BJ (cell line): ENCODE data around the gene RPS6KA2. TPM values are rescaled to one million over a fixed set of nuclear protein-coding genes. Genes with fewer than 3 reads are reported as not detected.

Source experiments
- CTCF ChIA-PET: fragments of 350-600 bp; formaldehyde crosslinking; extraction: SDS; loops from one replicate; lab custom pipeline; 2021; ENCODE audit warnings: antibody characterized with exemption, inconsistent platforms; lab: Yijun Ruan, JAX
- POLR2A ChIA-PET: fragments of 300-600 bp; sonication (Branson Sonifier 250); formaldehyde crosslinking; extraction: SDS; loops from one replicate; lab custom pipeline; 2021; ENCODE audit warnings: antibody characterized with exemption; lab: Charles Lee
- DNase-seq: peaks from one replicate; pipeline ENCODE4 v3.0.0-alpha.2; 2011; ENCODE audit warnings: low read depth
- H3K27me3 ChIP-seq: 2 replicates; pipeline ENCODE4 v1.6.0; 2011; ENCODE audit warnings: low read length; ENCODE audit not compliant: control insufficient read depth, insufficient read depth
- H3K36me3 ChIP-seq: 2 replicates; pipeline ENCODE4 v1.5.1; 2011; ENCODE audit warnings: low read length; ENCODE audit not compliant: control insufficient read depth, insufficient read depth
- H3K4me3 ChIP-seq: 2 replicates; pipeline ENCODE4 v1.5.1; 2011; ENCODE audit warnings: low read depth, mild to moderate bottlenecking, control low read depth, low read length
- CTCF ChIP-seq: IDR thresholded peaks from 2 replicates; pipeline ENCODE4 v1.5.1; 2011; ENCODE audit warnings: low read depth, mild to moderate bottlenecking, control low read depth, inconsistent platforms, low read length, moderate library complexity; ENCODE audit not compliant: insufficient read depth
- polyA plus RNA-seq: library from polyadenylated mRNA; depleted of rRNA; stranded (reverse); fragments of >200 nt; gene quantifications from 2 replicates; pipeline ENCODE4 v1.2.3, GENCODE V29; 2011

RPS6KA2 gene
- polyA plus RNA-seq, 1 experiment = 80.8 TPM

GRCh38 chr6:166626177-166627032 is 646 bp downstream of the RPS6KA2 start:
- H3K4me3 ChIP-seq = peak overlapping the region; percentile 73
- no peak for DNase-seq
- TF ChIP-seq CTCF = no peak
- CTCF ChIA-PET = interaction anchor here (1.0 to 1.5 kb wide), 3 partner anchors 29 to 137 kb away, joined by 4 to 6 read pairs (median 4); no protein-coding TSS in a partner anchor
- no peaks in the 10 kb centered on the region for H3K36me3 ChIP-seq
- H3K27me3 ChIP-seq = no peaks in the 10 kb centered on the region
- POLR2A ChIA-PET = no interaction called here

- H3K4me3 ChIP-seq = no peak overlapping the region; the same call in 1 of the 2 replicates
- no peak for DNase-seq
- no peaks in the 10 kb centered on the region for H3K27me3 ChIP-seq
- CTCF ChIA-PET = no interaction called here
- POLR2A ChIA-PET = no interaction called here
- TF ChIP-seq CTCF = no peak
- H3K36me3 ChIP-seq = no peaks in the 10 kb centered on the region
Observed at GRCh38 chr6:166625356-166625755, 1.7 kb downstream of the RPS6KA2 start.

DNA sequence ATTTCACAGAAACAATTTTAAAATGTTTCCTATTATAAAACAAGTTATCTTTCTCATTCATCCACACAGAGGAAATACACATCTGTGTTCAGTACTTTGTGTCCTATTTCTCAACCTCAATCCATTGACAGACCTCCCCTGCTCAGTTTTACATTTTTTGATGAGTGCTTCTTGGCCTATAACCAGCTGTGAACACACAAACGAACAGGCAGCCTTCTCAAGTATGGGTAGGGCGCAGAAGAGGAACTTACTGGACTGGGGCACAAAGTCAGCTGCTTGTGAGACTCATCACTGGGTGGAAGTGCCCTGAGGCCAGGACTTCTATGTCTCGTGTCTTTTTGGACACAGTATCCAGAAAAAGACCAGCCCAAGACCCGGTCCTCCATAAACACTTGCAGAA is 2.8 kb downstream of the RPS6KA2 start:
- no peaks in the 10 kb centered on the region for H3K27me3 ChIP-seq
- TF ChIP-seq CTCF = no peak
- POLR2A ChIA-PET = no interaction called here

DNA sequence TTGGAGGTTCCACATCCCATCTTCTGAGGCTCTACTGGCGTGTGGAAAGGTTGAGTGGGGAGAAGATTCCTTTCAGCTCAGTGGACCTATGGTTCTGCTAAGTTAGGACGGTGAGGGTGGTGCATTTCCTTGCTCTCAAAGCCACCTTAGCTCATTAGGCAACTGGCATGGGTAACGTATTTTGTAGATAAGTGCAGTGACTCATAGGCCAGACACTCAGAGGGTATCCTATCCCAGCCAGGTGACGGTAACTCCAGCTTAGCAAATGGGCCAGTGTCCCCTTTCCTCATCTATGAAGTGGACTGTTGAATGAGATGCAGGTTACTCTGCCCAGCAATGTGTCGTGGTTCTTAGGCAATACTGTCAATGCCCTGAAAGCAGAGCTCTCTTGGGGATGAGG is 3.7 kb downstream of the RPS6KA2 start:
- Histone ChIP-seq H3K4me3 (no peak overlapping the region), H3K36me3 (peaks cover 1% of the 10 kb centered on the region; the same call in 1 of the 2 replicates), H3K27me3 (no peaks in the 10 kb centered on the region)
- DNase-seq = no peak
- no peak for TF ChIP-seq CTCF
- ChIA-PET POLR2A (no interaction called here), CTCF (interaction anchor here (1.2 kb wide), 1 partner anchor 108 kb away, joined by 3 read pairs; no protein-coding TSS in a partner anchor)

More for the DNA sequence above, 2.8 kb downstream of the RPS6KA2 start:
- CTCF ChIA-PET = no interaction called here
- Histone ChIP-seq H3K4me3 (no peak overlapping the region), H3K36me3 (no peaks in the 10 kb centered on the region)
- peak; percentile 51 for DNase-seq

GRCh38 chr6:166621114-166621540 is 5.9 kb downstream of the RPS6KA2 start:
- CTCF ChIA-PET = interaction anchor here (0.6 to 1.5 kb wide), 3 partner anchors 20 to 106 kb away, joined by 3 to 4 read pairs (median 4); no protein-coding TSS in a partner anchor
- H3K27me3 ChIP-seq = no peaks in the 10 kb centered on the region
- peaks cover 2% of the 10 kb centered on the region; the same call in 1 of the 2 replicates for H3K36me3 ChIP-seq
- no peak for DNase-seq
- POLR2A ChIA-PET = no interaction called here
- no peak overlapping the region for H3K4me3 ChIP-seq
- TF ChIP-seq CTCF = no peak
